Stomach smooth muscle (tissue), 2 donors: ENCODE results near the gene SMARCE1.
"Not testable (repeated sequence)": the region's sequence is repeated elsewhere in the genome, so short reads cannot be mapped to it uniquely, and the experiment has no call there.

Experiments
- H3K27ac ChIP-seq: one replicate; pipeline ENCODE4 v1.7.0; 2013; ENCODE audit warnings: mild to moderate bottlenecking, low read length, inconsistent platforms
- H3K27me3 ChIP-seq, 2 donors: one replicate each; pipeline ENCODE4 v1.7.0; 2013; ENCODE audit warnings: low read length in 2 of 2; ENCODE audit not compliant: insufficient read depth in 2 of 2, control insufficient read depth in 1 of 2
- H3K36me3 ChIP-seq, 2 donors: one replicate each; pipeline ENCODE4 v1.7.0; 2013; ENCODE audit warnings: low read length in 2 of 2; ENCODE audit not compliant: control insufficient read depth in 2 of 2, insufficient read depth in 2 of 2
- H3K4me1 ChIP-seq: one replicate; pipeline ENCODE4 v1.7.0; 2013; ENCODE audit warnings: low read length; ENCODE audit not compliant: control insufficient read depth, insufficient read depth
- H3K4me3 ChIP-seq, 2 donors: one replicate each; pipeline ENCODE4 v1.7.0; 2013; ENCODE audit warnings: low read length in 2 of 2
- H3K9ac ChIP-seq, 2 donors: one replicate each; pipeline ENCODE4 v1.7.0; 2013; ENCODE audit warnings: low read length in 2 of 2, mild to moderate bottlenecking in 1 of 2
- H3K9me3 ChIP-seq, 2 donors: one replicate each; pipeline ENCODE4 v1.7.0; 2013; ENCODE audit warnings: low read length in 2 of 2; ENCODE audit not compliant: control insufficient read depth in 2 of 2
- donor health status: healthy.
- donor health status: Pancreatic carcinoma.

The SMARCE1 gene

GRCh38 chr17:40600486-40601046, 47.1 kb downstream of the SMARCE1 start:
- Histone ChIP-seq H3K27me3 (no peaks in the 10 kb centered on the region), H3K27ac (no peak overlapping the region), H3K36me3 (no peaks in the 10 kb centered on the region), H3K9me3 (no peaks in the 10 kb centered on the region), H3K4me1 (peaks cover 10% of the 10 kb centered on the region), H3K4me3 (no peak overlapping the region), H3K9ac (no peak overlapping the region)

- Histone ChIP-seq H3K27ac (no peak overlapping the region), H3K36me3 (no peaks in the 10 kb centered on the region), H3K9ac (no peak overlapping the region), H3K9me3 (no peaks in the 10 kb centered on the region), H3K4me1 (peaks cover 10% of the 10 kb centered on the region), H3K4me3 (no peak overlapping the region), H3K27me3 (no peaks in the 10 kb centered on the region)
Observed at GRCh38 chr17:40599468-40599763, 48.2 kb downstream of the SMARCE1 start.

GRCh38 chr17:40598619-40599467, 48.8 kb downstream of the SMARCE1 start:
- no peak overlapping the region for H3K9ac ChIP-seq
- peak overlapping the region; percentile 11 for H3K27ac ChIP-seq

GRCh38 chr17:40598301-40598618, 49.4 kb downstream of the SMARCE1 start:
- Histone ChIP-seq H3K9ac (no peak overlapping the region), H3K9me3 (no peaks in the 10 kb centered on the region), H3K4me3 (no peak overlapping the region), H3K27ac (peak overlapping the region; percentile 11), H3K4me1 (peaks cover 10% of the 10 kb centered on the region), H3K36me3 (no peaks in the 10 kb centered on the region), H3K27me3 (no peaks in the 10 kb centered on the region)

More at GRCh38 chr17:40598619-40599467, 48.8 kb downstream of the SMARCE1 start:
- no peaks in the 10 kb centered on the region for H3K9me3 ChIP-seq
- H3K4me1 ChIP-seq: peaks cover 10% of the 10 kb centered on the region
- H3K27me3 ChIP-seq: no peaks in the 10 kb centered on the region
- no peaks in the 10 kb centered on the region for H3K36me3 ChIP-seq
- no peak overlapping the region for H3K4me3 ChIP-seq

- Histone ChIP-seq H3K27me3 (no peaks in the 10 kb centered on the region), H3K4me3 (no peak overlapping the region), H3K9ac (no peak overlapping the region), H3K36me3 (no peaks in the 10 kb centered on the region), H3K27ac (peak overlapping the region; percentile 11), H3K4me1 (peaks cover 5% of the 10 kb centered on the region), H3K9me3 (no peaks in the 10 kb centered on the region)
Observed at GRCh38 chr17:40597556-40598300, 49.9 kb downstream of the SMARCE1 start.

- no peak overlapping the region for H3K27ac ChIP-seq
Observed at GRCh38 chr17:40597156-40597555, 50.5 kb downstream of the SMARCE1 start.

GRCh38 chr17:40596261-40596919, 51.2 kb downstream of the SMARCE1 start:
- Histone ChIP-seq H3K27ac (no peak overlapping the region), H3K27me3 (no peaks in the 10 kb centered on the region), H3K4me1 (no peaks in the 10 kb centered on the region), H3K9ac (no peak overlapping the region), H3K36me3 (no peaks in the 10 kb centered on the region), H3K4me3 (no peak overlapping the region), H3K9me3 (no peaks in the 10 kb centered on the region)

More at GRCh38 chr17:40597156-40597555, 50.5 kb downstream of the SMARCE1 start:
- Histone ChIP-seq H3K9ac (no peak overlapping the region), H3K27me3 (no peaks in the 10 kb centered on the region), H3K36me3 (no peaks in the 10 kb centered on the region), H3K9me3 (no peaks in the 10 kb centered on the region), H3K4me1 (no peaks in the 10 kb centered on the region), H3K4me3 (no peak overlapping the region)

GRCh38 chr17:40590742-40591141, 56.9 kb downstream of the SMARCE1 start:
- no peak overlapping the region for H3K9ac ChIP-seq
- H3K27me3 ChIP-seq: no peaks in the 10 kb centered on the region
- no peaks in the 10 kb centered on the region for H3K36me3 ChIP-seq
- no peak overlapping the region for H3K27ac ChIP-seq
- no peaks in the 10 kb centered on the region for H3K9me3 ChIP-seq
- H3K4me3 ChIP-seq: no peak overlapping the region
- H3K4me1 ChIP-seq: no peaks in the 10 kb centered on the region

- Histone ChIP-seq H3K27me3 (no peaks in the 10 kb centered on the region), H3K27ac (no peak overlapping the region), H3K4me3 (no peak overlapping the region), H3K9ac (no peak overlapping the region), H3K9me3 (no peaks in the 10 kb centered on the region), H3K4me1 (no peaks in the 10 kb centered on the region), H3K36me3 (no peaks in the 10 kb centered on the region)
Observed at GRCh38 chr17:40588552-40588951, 59.1 kb downstream of the SMARCE1 start.

GRCh38 chr17:40586264-40586663, 61.4 kb downstream of the SMARCE1 start:
- H3K36me3 ChIP-seq, H3K9me3 ChIP-seq, H3K27ac ChIP-seq, H3K9ac ChIP-seq, H3K4me3 ChIP-seq, H3K27me3 ChIP-seq, H3K4me1 ChIP-seq: not testable (repeated sequence)
